ENCODE results near the gene IL36A.

The IL36A gene

DNA sequence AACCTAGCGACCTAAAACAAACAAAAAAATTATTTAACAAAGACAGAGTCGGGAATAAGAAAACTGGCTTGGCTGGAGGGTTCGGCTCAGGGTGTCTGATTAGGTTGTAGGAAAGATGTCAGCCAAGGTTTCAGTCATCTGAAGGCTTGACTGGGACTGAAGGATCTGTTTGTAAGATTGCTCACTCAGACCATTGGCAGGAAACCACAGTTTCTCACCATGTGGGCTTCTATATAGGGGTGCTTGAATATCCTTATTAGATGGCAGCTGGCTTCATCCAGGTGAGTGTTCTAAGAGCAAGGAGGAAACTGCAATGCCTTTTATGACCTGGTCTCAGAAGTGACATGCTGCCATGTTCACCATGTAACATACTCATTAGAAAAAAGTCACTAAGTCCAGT, 48.4 kb downstream of the IL36A start:
- no peak for FAIRE-seq

DNA sequence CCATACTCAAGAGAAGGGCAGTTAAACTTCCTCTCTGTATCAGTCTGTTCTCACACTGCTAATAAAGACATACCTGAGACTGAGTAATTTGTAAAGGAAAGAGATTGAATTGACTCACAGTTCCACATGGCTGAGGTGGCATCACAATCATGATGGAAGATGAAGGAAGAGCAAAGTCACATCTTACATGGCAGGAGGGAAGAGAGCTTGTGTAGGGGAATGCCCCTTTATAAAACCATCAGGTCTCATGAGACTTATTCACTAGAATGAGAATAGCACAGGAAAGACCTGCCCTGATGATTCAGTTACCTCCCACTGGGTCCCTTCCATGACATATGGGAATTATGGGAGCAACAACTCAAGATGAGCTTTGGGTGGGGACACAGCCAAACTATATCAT, 48.8 kb downstream of the IL36A start:
- no peak for FAIRE-seq

DNA sequence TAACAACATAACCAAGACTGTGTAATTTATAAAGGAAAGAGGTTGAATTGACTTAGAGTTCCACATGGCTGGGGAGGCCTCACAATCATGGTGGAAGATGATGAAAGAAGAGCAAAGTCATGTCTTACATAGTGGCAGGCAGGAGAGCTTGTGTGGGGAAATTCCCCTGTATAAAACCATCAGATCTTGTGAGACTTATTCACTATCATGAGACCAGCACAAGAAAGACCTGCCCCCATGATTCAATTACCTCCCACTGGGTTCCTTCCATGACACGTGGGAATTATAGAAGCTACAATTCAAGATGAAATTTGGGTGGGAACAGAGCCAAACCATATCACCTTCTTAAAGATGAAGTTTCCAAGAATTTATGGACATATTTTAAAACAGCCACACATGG, 51.3 kb downstream of the IL36A start:
- FAIRE-seq = no peak

DNA sequence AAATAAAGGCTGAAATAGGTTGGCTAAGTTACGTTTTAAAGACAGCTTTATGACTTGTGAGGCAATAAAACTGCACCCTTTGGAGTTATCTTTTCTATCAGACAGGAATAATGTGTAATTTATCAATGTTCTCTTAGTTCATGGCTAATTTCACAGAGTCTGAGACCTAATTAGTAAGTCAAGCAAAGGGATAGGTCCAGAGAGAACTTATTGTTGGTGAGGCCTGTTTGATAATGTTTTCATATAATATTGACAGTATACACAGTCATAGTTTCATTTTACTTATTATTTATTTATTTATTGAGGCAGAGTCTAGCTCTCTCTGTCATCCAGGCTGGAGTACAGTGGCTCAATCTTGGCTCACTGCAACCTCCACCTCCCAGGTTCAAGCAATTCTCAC, 51.9 kb downstream of the IL36A start:
- no peak for FAIRE-seq

Measured in endometrium (tissue), 2 donors.